Stimulated activated effector memory CD8-positive, alpha-beta T cell treated with anti-CD3 and anti-CD28 coated beads, Interleukin-12 subunit alpha, Interleukin-12 subunit beta, amount 100 ng/mL, for 72 hours (primary cell): ENCODE measurements around the gene TMEM200A.

Experiments used
- ATAC-seq: fragments of 150-1000 bp; cut with Tn5 transposase; 2 replicates; pipeline ENCODE4 v1.10.0; 2021
- DNase-seq, 2 donors: peaks; one replicate each; pipeline ENCODE4 v3.0.0; 2021 to 2022; ENCODE audit warnings: low spot score in 2 of 2
- H3K27ac Mint-ChIP-seq: one replicate; pipeline ENCODE4 v1.8.0; 2022; ENCODE audit warnings: mild to moderate bottlenecking, mixed read lengths
- H3K36me3 Mint-ChIP-seq: one replicate; pipeline ENCODE4 v1.8.0; 2022; ENCODE audit warnings: mild to moderate bottlenecking, mixed read lengths
- H3K4me1 Mint-ChIP-seq: one replicate; pipeline ENCODE4 v1.8.0; 2022; ENCODE audit warnings: mixed read lengths
- H3K4me3 Mint-ChIP-seq: one replicate; pipeline ENCODE4 v1.8.0; 2022; ENCODE audit warnings: mild to moderate bottlenecking, mixed read lengths
- H3K9me3 Mint-ChIP-seq: one replicate; pipeline ENCODE4 v1.8.0; 2022; ENCODE audit warnings: mixed read lengths

Gene TMEM200A

DNA sequence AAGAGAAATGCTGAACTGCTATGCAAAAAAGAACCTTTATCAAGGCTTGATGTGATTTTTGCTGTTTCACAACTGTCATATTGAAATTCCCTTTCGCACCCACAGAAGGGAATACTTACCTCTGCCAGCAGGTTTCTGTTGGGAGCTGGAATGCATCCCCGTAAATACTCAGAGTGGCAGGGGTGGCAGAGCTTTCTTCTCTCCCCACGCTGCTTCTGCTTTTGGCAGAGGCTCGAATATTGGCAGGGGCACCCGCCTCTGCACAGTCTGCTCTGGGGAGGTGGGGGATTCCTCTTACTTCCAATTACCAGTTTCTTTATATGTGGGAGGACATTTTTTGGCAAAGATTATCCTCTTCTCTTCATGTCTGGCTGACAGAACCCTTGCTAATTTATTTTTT is 28.4 kb downstream of the TMEM200A start:
- no peak for DNase-seq
- peaks cover 7% of the 10 kb centered on the region for H3K4me1 Mint-ChIP-seq
- H3K36me3 Mint-ChIP-seq: no peaks in the 10 kb centered on the region
- no peaks in the 10 kb centered on the region for H3K9me3 Mint-ChIP-seq
- H3K27ac Mint-ChIP-seq: no peak overlapping the region
- no peak overlapping the region for H3K4me3 Mint-ChIP-seq
- ATAC-seq: no peak

DNA sequence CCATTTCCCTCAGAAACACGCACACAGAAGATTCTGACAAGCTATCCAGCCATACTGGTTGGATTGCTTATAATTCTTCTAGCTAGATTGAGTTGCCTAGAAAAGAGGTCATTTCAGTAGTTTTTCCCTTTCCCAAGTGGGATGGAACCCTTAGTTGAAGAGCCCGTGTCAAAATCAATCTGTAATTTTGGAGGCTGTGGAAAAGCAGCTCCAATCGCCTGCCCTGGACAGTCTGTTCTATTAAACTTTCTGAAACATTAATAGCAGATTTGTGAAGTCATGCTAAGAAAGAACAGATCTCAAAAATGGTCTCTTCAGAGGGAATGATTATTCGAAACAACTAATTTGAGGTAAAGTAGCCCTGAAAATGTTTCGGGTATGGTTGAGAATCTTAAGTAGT is 29.3 kb downstream of the TMEM200A start:
- ATAC-seq (no peak), DNase-seq (no peak)
- Mint-ChIP-seq H3K36me3 (no peaks in the 10 kb centered on the region), H3K4me1 (peaks cover 7% of the 10 kb centered on the region), H3K27ac (no peak overlapping the region), H3K4me3 (no peak overlapping the region), H3K9me3 (peaks cover 3% of the 10 kb centered on the region)

DNA sequence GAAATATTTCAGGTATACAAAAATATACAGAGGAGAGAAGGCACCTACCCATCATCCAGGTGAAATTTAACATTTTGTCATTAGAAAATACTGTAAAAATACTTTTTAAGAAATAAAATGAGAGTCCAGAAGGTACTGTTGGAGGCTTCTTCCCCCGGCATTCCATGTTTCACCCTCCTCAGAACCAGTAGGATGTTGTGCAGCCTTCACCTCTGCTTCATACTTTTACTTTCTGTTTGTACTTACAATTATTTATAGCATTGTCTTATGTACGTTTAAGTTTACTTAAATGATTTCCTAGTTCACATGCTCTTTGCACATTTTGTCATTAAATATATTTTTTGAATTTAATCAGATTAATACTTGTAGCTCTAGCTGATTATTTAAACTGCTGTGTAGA is 30.9 kb downstream of the TMEM200A start:
- peaks cover 3% of the 10 kb centered on the region for H3K9me3 Mint-ChIP-seq
- H3K4me1 Mint-ChIP-seq: peaks cover 14% of the 10 kb centered on the region
- ATAC-seq: no peak
- no peaks in the 10 kb centered on the region for H3K36me3 Mint-ChIP-seq
- DNase-seq: no peak
- H3K4me3 Mint-ChIP-seq: peak overlapping the region; percentile 43
- no peak overlapping the region for H3K27ac Mint-ChIP-seq

DNA sequence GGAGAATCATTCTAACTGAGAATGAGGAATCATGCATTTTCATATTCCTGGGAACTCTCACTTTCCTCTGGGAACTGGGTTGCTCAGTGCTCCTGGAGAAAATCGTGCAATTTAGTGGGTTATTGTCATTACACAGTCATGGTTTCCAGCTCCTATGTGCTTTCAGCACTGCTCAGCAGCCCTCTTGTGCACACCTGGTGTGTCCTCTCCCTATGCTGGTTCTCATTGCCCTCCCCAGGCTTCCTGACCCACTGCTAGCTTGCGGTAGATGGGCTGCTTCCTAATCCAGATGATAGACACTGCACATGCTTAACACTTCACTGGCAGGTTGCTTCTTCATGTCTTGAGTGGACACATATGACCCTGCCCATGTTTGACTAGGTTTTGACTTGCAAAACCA is 39.7 kb downstream of the TMEM200A start:
- Mint-ChIP-seq H3K27ac (no peak overlapping the region), H3K36me3 (no peaks in the 10 kb centered on the region), H3K4me1 (peaks cover 15% of the 10 kb centered on the region), H3K4me3 (no peak overlapping the region), H3K9me3 (no peaks in the 10 kb centered on the region)
- no peak for ATAC-seq
- DNase-seq: no peak

DNA sequence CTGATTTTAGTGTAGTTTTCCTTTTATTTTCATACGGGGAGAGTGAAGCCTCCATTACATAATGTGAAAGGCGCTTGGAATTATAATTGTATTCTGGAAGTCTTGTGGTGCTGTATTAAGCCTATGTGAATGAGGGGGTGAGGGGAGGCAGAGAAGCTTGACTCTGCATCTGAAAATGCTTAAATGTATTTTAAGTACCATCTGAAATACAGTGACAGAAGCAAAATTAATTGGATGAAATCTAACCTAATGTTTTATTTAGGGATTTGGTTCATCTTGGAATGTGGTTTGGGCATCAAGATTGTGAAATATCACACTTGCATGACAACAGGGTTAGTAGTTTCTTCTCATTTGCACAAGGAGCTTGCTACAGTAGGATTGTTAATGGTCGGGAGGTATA is 41.2 kb downstream of the TMEM200A start:
- Mint-ChIP-seq H3K9me3 (no peaks in the 10 kb centered on the region), H3K27ac (no peak overlapping the region), H3K4me1 (peaks cover 6% of the 10 kb centered on the region), H3K36me3 (no peaks in the 10 kb centered on the region), H3K4me3 (no peak overlapping the region)
- no peak for ATAC-seq
- DNase-seq: no peak

DNA sequence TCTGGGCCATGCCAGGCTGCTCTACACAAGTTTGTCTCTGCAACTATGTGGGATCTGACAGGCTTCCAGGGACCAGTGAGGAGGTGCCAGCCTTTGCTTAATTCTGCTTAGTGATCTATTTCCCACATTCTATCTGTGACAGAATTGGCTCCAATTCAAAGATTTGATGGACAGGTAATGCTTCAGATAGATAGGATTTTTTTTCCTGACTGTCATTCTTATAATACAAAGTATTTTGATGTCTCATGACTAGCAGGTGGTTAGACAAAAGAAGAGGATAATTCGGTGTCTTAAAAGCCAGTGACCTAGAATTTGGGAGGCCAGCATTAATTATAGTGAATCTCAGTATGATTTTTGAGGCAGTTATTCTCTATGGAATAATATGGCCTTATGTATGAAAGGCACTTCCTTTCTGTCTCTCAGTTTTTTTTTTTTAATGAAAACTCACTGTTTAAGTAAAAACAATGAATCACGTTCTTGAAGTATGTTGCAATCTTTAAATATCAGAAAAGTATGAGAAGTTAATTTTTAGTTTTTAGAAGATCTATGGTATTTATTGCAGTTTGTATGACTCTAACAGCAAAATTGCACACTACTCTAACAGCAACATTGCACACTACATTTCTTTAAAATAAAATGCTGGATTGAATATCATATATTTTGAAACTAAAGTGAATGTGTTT is 43.7 kb downstream of the TMEM200A start:
- Mint-ChIP-seq H3K36me3 (no peaks in the 10 kb centered on the region), H3K9me3 (no peaks in the 10 kb centered on the region), H3K4me1 (peaks cover 6% of the 10 kb centered on the region), H3K4me3 (no peak overlapping the region), H3K27ac (no peak overlapping the region)
- no peak for ATAC-seq
- no peak for DNase-seq

DNA sequence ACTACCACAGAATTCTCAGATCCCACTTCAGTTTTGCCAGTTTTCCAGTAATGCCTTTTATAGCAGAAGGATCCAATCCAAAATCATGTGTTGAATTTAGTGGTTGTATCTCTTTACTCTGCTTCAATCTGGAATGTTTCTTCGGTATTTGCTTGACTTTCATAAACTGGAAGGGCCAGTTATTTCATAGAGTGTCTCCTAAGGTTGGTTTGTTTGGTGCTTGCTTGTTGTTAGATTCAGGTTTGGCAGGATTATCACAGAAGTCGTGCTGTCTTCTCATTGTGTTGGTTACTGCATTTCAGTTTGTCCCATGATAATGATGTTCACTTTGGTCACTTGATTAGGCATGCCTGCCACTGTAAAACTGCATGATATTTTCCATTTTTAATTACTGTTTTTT is 45.7 kb downstream of the TMEM200A start:
- Mint-ChIP-seq H3K4me1 (no peaks in the 10 kb centered on the region), H3K4me3 (no peak overlapping the region), H3K27ac (no peak overlapping the region), H3K9me3 (no peaks in the 10 kb centered on the region), H3K36me3 (no peaks in the 10 kb centered on the region)
- no peak for ATAC-seq
- DNase-seq: no peak

DNA sequence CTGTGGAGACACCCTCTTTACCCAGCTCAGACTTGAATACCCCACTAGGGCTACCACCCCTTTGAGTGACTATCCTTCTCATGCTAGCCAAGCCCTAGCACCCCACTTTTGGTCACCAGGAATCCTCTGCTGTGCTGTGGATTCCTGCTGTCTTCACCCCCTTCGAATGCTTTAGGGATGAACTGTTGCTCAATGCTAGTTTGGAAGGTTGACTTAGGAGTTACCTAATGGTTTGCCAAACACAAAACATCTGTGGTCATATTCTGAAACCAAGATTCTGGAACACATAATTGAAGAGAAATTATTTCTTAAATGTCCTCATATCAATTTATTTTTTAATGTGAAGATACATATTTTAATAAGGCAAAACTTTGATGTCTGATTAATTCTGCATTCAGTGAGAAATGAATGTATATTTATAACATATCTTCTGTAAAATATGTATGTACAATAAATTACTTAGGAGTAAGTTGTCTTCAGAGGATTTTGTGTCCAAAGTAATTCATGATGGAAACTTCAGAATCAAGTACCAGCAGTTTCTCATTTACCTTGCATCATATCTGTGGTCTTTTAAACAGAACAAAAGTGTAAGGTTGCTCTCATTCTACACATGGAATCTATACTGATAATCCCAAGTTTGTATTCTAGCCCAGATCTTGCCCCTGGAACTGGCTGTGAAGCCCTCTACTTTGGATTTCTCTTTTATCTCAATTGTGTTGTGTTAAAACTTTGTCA is 46.9 kb downstream of the TMEM200A start:
- DNase-seq (no peak), ATAC-seq (no peak)
- Mint-ChIP-seq H3K4me3 (no peak overlapping the region), H3K27ac (no peak overlapping the region), H3K36me3 (no peaks in the 10 kb centered on the region), H3K9me3 (no peaks in the 10 kb centered on the region), H3K4me1 (no peaks in the 10 kb centered on the region)

DNA sequence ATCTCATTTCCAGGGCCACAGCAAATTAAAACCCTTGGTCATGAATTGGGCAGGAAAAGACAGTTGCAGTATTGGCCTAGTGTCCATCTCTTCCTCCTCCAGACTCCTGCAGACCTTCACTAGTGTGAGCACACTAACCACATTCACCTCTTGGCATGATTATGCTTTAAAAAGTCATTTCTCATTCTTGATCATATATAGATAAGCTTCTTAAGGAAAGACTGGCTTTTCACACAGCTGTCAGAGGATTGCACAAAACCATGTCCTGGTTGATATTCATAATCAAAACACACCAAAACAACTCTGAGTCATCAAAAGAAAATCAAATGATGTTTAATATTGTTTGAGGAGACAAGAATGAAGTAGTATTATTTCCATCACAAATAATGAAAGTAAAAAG is 52.1 kb downstream of the TMEM200A start:
- DNase-seq: no peak
- Mint-ChIP-seq H3K4me1 (no peaks in the 10 kb centered on the region), H3K36me3 (no peaks in the 10 kb centered on the region), H3K4me3 (no peak overlapping the region), H3K27ac (no peak overlapping the region), H3K9me3 (no peaks in the 10 kb centered on the region)
- peak; percentile 42 for ATAC-seq

DNA sequence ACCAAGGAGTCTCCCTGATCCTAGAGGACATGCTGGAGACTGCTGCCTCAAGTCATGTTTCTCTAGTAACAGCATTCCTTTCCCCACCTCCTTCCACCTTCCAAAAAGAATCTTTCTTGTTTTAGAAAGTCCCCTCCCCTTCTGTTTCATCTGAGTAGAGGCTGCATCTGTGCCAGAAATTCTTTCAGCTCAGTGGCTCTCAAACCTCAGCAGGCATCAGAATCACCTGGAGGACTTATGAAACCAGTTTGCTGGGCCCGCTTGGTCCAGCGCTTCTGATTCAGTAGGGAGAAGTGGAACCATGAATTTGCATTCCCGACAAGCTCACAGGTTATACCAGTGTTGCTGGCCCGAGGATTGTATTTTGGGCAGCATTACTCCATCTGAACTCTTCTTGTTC is 55.1 kb downstream of the TMEM200A start:
- H3K4me3 Mint-ChIP-seq: no peak overlapping the region
- no peak overlapping the region for H3K27ac Mint-ChIP-seq
- ATAC-seq (no peak), DNase-seq (no peak)
- no peaks in the 10 kb centered on the region for H3K9me3 Mint-ChIP-seq
- H3K4me1 Mint-ChIP-seq: no peaks in the 10 kb centered on the region
- no peaks in the 10 kb centered on the region for H3K36me3 Mint-ChIP-seq

DNA sequence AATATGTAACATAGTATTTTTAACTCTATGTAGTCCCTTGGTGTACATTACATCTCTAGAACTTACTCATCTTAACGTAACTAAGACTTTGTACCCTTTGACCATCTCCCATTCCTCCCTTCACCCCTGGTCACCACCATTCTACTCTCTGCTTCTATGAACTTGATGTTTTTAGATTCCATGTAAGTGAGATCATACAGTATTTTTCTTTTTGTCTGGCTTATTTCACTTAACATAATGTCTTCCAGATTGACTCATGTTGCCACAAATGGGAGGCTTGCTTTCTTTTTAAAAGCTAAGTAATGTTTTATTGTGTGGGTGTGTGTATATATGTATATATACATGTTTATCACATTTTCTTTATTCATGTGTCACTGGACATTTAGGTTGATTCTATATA is 55.8 kb downstream of the TMEM200A start:
- Mint-ChIP-seq H3K4me3 (no peak overlapping the region), H3K4me1 (no peaks in the 10 kb centered on the region), H3K36me3 (no peaks in the 10 kb centered on the region), H3K9me3 (no peaks in the 10 kb centered on the region), H3K27ac (no peak overlapping the region)
- no peak for DNase-seq
- no peak for ATAC-seq

DNA sequence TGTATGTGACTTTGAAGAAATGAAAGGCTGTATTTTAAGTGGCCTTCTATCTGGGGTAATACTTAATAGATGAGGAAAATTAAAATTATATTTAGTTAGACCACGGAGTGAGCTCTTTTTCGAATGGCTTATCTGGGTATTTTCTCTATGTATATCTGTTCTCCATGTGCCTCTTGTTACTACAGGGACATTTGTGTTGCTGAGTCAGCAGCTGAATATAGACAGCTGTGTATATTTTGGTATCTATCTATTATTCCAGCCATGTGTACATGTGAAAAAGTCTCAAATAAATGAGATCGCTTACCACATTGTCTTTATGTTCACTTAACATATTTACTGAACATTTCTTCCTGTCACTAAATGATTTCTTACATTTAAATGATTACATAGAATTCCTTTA is 57.2 kb downstream of the TMEM200A start:
- Mint-ChIP-seq H3K4me3 (no peak overlapping the region), H3K9me3 (no peaks in the 10 kb centered on the region), H3K36me3 (no peaks in the 10 kb centered on the region), H3K27ac (no peak overlapping the region), H3K4me1 (no peaks in the 10 kb centered on the region)
- ATAC-seq (no peak), DNase-seq (no peak)

DNA sequence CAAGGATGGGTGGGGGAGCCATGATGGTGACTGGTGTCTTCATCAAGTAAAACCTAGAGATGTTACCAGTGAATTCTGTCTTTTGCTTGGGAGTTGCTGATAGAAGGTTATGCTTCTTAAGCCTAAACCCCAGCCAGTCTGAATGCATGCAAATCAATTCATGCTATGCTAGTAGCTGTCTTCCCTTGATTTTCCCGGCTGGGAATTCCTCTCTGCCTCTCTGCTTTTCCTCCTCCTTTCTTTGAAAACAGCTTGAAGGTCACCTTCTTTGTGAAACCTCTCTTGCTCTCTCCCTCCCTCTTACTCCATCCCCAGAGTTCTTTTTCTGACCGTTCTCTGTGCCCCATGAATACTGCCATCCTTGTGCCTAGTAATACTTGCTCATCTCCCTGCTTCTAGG is 58.9 kb downstream of the TMEM200A start:
- Mint-ChIP-seq H3K4me3 (no peak overlapping the region), H3K36me3 (no peaks in the 10 kb centered on the region), H3K4me1 (no peaks in the 10 kb centered on the region), H3K27ac (no peak overlapping the region), H3K9me3 (no peaks in the 10 kb centered on the region)
- ATAC-seq (no peak), DNase-seq (no peak)

DNA sequence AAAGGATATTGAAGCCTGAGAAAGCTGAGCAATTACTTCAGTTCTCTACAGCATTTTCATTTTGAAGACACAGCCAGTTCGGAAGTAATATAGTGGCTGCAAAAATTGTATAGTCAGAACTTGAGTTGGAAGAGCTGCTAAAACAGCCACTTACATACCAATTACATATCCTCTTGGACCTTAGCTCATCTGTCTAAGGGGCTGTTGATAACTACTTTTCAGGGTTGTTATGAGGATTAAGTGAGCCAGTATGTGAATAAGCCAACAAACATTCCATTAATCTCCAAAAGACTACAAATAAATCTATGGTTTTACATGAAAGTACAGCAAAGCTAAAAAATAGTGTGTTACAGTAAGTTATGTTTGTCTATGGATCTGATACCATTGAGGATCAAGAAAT is 59.7 kb downstream of the TMEM200A start:
- H3K4me3 Mint-ChIP-seq: no peak overlapping the region
- no peaks in the 10 kb centered on the region for H3K36me3 Mint-ChIP-seq
- no peaks in the 10 kb centered on the region for H3K9me3 Mint-ChIP-seq
- DNase-seq (no peak), ATAC-seq (no peak)
- no peak overlapping the region for H3K27ac Mint-ChIP-seq
- no peaks in the 10 kb centered on the region for H3K4me1 Mint-ChIP-seq

DNA sequence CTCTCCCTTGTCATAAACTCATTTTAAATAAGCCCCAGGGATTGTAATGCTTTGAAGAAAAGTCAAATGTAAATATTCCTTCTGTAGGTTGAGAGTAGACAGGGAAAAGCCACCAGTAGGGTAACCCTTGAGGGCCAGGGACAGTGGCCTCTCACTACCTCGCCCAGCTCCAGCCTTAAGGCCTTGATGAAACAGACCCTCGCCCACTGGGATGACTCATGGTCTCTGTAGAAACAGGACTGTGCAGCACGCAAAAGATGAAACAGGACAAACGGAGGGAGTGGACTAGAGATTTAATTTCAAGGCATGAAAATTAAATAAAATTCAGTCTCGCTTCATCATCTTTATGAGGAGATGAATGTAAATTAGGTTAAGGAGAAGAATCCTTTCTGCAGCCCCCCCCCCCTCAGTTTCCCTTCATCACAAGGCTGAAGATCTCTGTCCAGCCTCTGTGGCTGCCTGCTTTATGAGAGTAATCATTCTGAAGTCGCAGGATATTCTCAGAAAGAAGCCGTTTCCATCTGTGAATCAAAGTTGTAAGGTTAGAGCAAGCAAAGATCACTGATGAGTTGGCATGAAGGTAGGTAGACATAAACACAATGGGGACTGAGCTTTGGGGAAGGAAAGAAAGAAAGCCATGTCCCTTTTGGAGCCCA is 60.4 kb downstream of the TMEM200A start:
- ATAC-seq (no peak), DNase-seq (no peak)
- Mint-ChIP-seq H3K4me1 (no peaks in the 10 kb centered on the region), H3K4me3 (no peak overlapping the region), H3K9me3 (no peaks in the 10 kb centered on the region), H3K36me3 (no peaks in the 10 kb centered on the region), H3K27ac (no peak overlapping the region)

DNA sequence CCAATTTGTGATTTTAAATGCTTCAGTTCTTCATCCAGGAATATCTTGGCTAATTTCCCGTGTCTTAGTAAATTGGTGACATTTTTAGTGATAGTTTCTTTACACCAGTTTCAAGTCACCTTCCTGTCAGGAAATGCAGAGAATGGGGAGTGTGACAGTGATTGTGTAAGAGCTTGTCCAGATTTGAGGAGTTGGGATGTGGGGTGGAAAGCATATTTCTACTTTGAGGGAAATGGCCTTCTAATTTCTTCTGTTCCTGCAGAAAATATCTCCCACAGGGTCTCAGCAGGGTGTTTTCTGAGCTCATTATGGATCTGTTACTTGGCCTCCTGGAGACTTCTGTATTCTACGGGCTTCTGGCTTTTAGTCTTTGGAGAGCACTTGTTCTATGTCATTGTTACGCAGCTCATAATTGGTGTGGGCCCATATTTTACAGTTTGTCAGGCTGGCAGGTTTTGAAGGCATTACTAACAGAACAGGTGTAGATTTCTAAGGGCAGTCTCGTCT is 65.6 kb downstream of the TMEM200A start:
- Mint-ChIP-seq H3K9me3 (no peaks in the 10 kb centered on the region), H3K27ac (no peak overlapping the region), H3K4me3 (no peak overlapping the region), H3K4me1 (no peaks in the 10 kb centered on the region), H3K36me3 (no peaks in the 10 kb centered on the region)
- ATAC-seq: no peak
- DNase-seq: no peak
